Stimulated activated CD8-positive, alpha-beta memory T cell treated with anti-CD3 and anti-CD28 coated beads, Interleukin-4, amount 100 ng/mL, for 1 hour (primary cell): ENCODE measurements around the gene METTL5.
"Not testable (repeated sequence)": the region's sequence is repeated elsewhere in the genome, so short reads cannot be mapped to it uniquely, and the experiment has no call there.

Experiments
- DNase-seq, 2 donors: peaks; one replicate each; pipeline ENCODE4 v3.0.0-alpha.2; 2020; ENCODE audit warnings: low read depth in 2 of 2, low spot score in 1 of 2

The METTL5 gene

GRCh38 chr2:169834401-169834800, 9.7 kb upstream of the METTL5 start:
- no peak for DNase-seq

- peak in 1 of 2 donors; percentile 17 for DNase-seq
Observed at GRCh38 chr2:169828141-169828811, 3.6 kb upstream of the METTL5 start.

GRCh38 chr2:169827272-169828140, 2.8 kb upstream of the METTL5 start, which contains the start of gene UBR3:
TSS of gene UBR3 (plus strand) at chr2:169827454. CDS start at chr2:169827508, 54 bp downstream.
- peak; percentile 68 to 74 for DNase-seq

DNA sequence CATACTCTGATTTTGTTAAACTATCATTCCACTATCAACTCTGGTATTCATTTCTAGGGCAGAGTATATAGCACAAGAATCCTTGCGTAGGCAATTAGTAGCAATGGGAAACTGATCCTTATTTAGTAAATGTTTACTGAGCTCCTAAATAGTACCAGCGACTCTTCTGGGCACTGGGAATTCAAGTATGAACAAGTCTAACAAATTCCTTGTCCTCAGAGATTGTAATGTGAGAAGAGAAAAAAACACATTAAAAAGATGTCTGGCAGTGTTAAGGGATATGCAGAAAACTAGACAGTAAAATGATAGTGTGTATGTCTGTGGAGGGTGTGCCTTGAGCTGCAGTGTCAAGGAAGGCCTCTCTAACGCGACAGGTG, 721 bp downstream of the METTL5 start:
- no peak for DNase-seq

- DNase-seq, result no peak
Observed at GRCh38 chr2:169822785-169823392, 1.8 kb downstream of the METTL5 start.

DNA sequence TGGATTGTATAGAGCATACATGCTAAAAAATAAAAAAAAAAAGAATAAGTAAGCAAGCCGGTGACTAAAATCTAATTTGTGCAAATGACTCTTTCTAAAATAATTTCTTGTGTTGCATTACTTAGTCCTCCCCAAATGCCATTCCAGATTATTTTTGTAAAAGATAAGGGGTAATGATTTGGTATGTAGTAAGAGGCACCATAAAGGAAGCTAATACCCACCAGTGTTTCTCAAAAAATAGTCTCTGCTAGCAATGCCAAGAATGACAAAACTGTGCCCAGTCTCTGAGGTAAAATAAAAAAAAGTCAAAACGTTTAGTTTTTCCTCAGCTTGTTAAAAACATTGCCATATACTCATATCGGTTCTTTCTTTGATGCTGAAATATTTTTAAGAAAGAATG, 2.7 kb downstream of the METTL5 start:
- DNase-seq, result no peak

GRCh38 chr2:169820101-169820500, 4.6 kb downstream of the METTL5 start:
- DNase-seq, result not testable (repeated sequence)

DNA sequence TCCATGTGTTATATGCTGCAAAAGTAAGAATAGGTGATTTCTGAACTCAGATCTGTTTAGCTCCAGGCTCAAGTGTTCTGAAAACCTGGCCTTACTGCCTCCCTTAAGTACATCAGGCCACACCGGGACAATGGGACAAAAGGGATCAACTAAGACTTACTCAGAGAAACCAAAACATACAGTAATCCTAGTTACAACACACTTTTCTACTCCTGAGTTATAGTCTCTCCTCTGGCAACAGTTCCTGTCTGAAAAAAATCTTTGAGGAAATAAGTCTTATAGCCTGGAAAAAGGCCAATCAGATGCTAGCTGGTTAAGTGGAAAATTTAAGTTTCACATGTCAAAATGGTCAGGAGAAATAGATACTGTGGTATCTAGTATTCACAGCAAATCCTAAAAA, 5.6 kb downstream of the METTL5 start:
- DNase-seq, result no peak

DNA sequence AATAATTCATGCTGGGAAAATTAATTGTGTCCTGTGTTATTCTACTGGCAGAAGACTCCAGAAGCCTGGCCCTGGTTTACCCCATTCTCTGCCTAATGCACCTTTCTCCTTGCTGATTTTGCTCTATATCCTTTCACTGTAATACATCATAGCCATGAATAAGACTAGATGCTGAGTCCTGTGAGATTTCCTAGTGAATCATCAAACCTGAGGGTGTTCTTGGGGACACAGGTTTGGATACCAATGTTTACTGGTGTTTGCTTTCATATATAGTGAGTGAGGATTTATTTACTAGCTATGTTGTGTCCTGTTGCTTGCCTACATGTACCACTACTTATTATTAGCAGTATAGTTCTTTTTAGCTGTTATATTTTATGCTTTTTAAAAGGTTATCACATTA, 6.5 kb downstream of the METTL5 start:
- DNase-seq, result no peak

DNA sequence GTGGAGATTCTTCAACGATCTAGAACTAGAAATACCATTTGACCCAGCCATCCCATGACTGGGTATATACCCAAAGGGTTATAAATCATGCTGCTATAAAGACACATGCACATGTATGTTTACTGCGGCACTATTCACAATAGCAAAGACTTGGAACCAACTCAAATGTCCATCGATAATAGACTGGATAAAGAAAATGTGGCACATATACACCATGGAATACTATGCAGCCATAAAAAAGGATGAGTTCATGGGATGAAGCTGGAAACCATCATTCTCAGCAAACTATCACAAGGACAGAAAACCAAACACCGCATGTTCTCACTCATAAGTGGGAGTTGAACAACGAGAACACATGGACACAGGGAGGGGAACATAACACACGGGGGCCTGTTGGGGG, 7.3 kb downstream of the METTL5 start:
- not testable (repeated sequence) for DNase-seq

- not testable (repeated sequence) for DNase-seq
Observed at GRCh38 chr2:169816961-169817360, 7.7 kb downstream of the METTL5 start.

- DNase-seq, result no peak
Observed at GRCh38 chr2:169815849-169816248, 8.9 kb downstream of the METTL5 start.

DNA sequence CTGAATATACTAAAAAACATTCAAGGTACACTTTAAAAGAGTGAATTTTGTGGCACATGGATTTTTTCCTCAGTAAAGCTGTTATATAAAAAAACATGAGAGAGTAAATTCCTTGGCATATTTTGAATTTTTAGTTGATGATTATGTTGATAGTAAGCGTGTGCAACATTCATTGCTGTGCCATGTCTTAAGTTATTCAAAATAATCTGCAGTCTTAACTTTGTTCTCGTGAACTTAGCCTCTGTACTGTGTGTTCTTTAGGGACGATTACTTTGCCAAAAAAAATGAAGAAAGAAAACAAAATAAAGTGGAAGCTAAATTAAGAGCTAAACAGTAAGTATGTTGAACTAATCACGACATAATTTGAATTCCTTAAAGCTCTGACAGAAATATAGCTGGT, 16.5 kb downstream of the METTL5 start:
- no peak for DNase-seq

GRCh38 chr2:169806586-169806985, 18.1 kb downstream of the METTL5 start:
- no peak for DNase-seq

DNA sequence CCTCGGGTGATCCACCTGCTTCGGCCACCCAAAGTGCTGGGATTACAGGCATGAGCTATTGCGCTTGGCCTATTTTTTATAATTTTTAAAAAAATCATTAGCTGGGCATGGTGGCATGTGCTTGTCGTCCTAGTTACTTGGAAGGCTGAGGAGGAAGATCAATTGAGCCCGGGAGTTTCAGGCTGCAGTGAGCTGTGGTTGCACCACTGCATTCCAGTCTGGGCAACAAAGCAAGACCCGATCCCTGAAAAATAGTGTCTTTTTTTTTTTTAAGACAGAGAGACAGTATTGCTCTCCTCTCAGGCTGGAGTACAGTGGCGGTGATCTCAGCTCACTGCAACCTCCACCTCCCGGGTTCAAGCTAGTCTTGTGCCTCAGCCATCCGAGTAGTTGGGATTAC, 21.2 kb downstream of the METTL5 start:
- DNase-seq, result no peak

- DNase-seq, result peak; percentile 82 to 89
Observed at GRCh38 chr2:169798718-169799592, 25.8 kb downstream of the METTL5 start, which contains the start of gene SSB. TSS of gene SSB (plus strand) at chr2:169798871. CDS start at chr2:169800961, 2,090 bp downstream.

DNA sequence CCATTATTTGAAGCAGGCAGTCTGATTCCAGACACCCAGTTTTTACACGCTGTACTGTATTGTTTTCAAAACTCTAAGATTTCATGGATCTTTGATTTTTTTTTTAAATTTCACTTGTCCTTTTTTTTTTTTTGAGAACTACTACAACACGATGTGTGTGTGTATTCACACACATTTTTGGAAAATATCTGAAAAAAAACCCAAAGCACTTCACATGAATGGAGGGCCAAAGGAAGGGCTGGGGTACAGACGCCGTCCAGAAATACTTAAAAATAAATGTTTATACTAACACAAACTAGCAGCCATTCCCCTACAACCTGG, 26.3 kb downstream of the METTL5 start:
- no peak for DNase-seq

- no peak for DNase-seq
Observed at GRCh38 chr2:169797601-169798000, 27.1 kb downstream of the METTL5 start.

DNA sequence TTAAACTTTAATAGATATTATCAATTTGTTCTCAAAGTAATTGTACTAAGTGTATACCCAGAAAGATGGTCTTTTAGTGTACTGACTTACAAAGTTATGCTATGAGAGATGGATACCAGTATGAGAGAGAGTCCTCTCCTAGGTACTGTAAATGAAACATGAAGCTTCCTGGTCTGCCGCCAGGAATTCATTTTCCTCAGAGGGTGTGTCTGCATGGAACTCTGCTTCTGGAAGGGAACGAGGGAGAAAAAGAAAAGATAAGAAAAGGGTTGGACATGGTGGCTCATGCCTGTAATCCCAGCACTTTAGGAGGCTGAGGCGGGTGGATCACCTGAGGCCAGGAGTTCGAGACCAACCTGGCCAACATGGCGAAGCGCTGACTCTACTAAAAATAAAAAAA, 28.3 kb downstream of the METTL5 start:
- no peak for DNase-seq

GRCh38 chr2:169795181-169795580, 29.5 kb downstream of the METTL5 start:
- no peak for DNase-seq

DNA sequence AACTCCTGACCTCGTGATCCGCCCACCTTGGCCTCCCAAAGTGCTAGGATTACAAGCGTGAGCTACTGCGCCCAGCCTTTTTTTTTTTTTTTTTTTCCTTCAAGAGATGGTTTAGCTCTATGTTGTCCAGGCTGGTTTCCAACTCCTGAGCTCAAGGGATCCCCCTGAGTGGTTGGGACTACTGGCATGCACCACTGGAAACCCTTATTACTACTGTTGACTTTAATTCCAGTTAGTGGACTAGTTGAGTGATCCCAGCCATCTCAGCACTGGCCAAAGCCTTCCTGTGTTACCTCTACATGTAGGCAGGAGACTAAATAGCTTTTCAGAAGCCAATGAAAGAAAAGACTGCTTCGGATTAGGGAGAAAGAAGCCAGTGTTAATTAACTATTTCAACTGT, 34.1 kb downstream of the METTL5 start:
- no peak for DNase-seq
